ENCODE data around the gene MLPH. TPM values are rescaled to one million over a fixed set of nuclear protein-coding genes. Genes with fewer than 3 reads are reported as not detected.

The MLPH gene
- total RNA-seq, 4 donors from 2014 or later: 13.3 to 37.9 (median 19.9) TPM

- 82 to 87% methylated on average over 4 of the region's 4 CpGs for WGBS, 2 donors
- H3K4me3 ChIP-seq (ENCODE audit: low read depth, poor library complexity, severe bottlenecking): no peak overlapping the region
- no peak for TF ChIP-seq CTCF (IDR thresholded peaks at IDR 0.05)
- no peak for DNase-seq (ENCODE audit: low spot score in 2 of 2)
- intact Hi-C loops (cut with DNase I; ENCODE audit: low total_unique reads): no loop called here
Measured at GRCh38 chr2:237469849-237470248, 17.2 kb upstream of the MLPH start.

- WGBS, 2 donors: 85 to 86% methylated on average over 7 of the region's 7 CpGs
- intact Hi-C loops (cut with DNase I; ENCODE audit: low total_unique reads): no loop called here
- H3K4me3 ChIP-seq (ENCODE audit: low read depth, poor library complexity, severe bottlenecking): no peak overlapping the region
- no peak for TF ChIP-seq CTCF (IDR thresholded peaks at IDR 0.05)
- no peak for TF ChIP-seq POLR2A (IDR thresholded peaks at IDR 0.05)
- no peak for DNase-seq (ENCODE audit: low spot score in 2 of 2)
Measured at GRCh38 chr2:237470914-237471313, 16.1 kb upstream of the MLPH start.

GRCh38 chr2:237471438-237472186 is 15.4 kb upstream of the MLPH start:
- intact Hi-C loops (cut with DNase I; ENCODE audit: low total_unique reads): no loop called here
- WGBS, 2 donors: 59 to 60% methylated on average over 11 to 14 of the region's 14 CpGs
- H3K4me3 ChIP-seq (ENCODE audit: low read depth, poor library complexity, severe bottlenecking): no peak overlapping the region
- TF ChIP-seq CTCF (IDR thresholded peaks at IDR 0.05) (no peak), POLR2A (IDR thresholded peaks at IDR 0.05) (no peak)
- no peak for DNase-seq (ENCODE audit: low spot score in 2 of 2)

GRCh38 chr2:237472187-237472712 is 14.8 kb upstream of the MLPH start:
- DNase-seq (ENCODE audit: low spot score in 2 of 2): no peak
- 89 to 93% methylated on average over 8 of the region's 8 CpGs for WGBS, 2 donors
- H3K4me3 ChIP-seq (ENCODE audit: low read depth, poor library complexity, severe bottlenecking): no peak overlapping the region
- intact Hi-C loops (cut with DNase I; ENCODE audit: low total_unique reads): no loop called here
- TF ChIP-seq CTCF (IDR thresholded peaks at IDR 0.05) (no peak), POLR2A (IDR thresholded peaks at IDR 0.05) (no peak)

- WGBS, 2 donors: 88 to 91% methylated on average over 23 to 25 of the region's 27 CpGs
- intact Hi-C loops (cut with DNase I; ENCODE audit: low total_unique reads): no loop called here
- no peak for TF ChIP-seq CTCF (IDR thresholded peaks at IDR 0.05)
- TF ChIP-seq POLR2A (IDR thresholded peaks at IDR 0.05): no peak
- H3K4me3 ChIP-seq (ENCODE audit: low read depth, poor library complexity, severe bottlenecking): no peak overlapping the region
- no peak for DNase-seq (ENCODE audit: low spot score in 2 of 2)
Measured at GRCh38 chr2:237472909-237473877, 13.9 kb upstream of the MLPH start.

Data from lower leg skin (tissue), 4 donors.